Measurements from ENCODE around the gene UNC13A.

- TF ChIP-seq CTCF (IDR thresholded peaks at IDR 0.05; ENCODE audit: borderline replicate concordance, extremely low read depth, low read length, poor library complexity, severe bottlenecking) = no peak
- no peak for TF ChIP-seq EZH2 (IDR thresholded peaks at IDR 0.05; ENCODE audit: borderline replicate concordance, low read depth, low read length, severe bottlenecking)
These were observed 4.4 kb upstream of the UNC13A start for GRCh38 chr19:17692566-17692965.
